Measurements from ENCODE around the gene ZNF207.
"Not testable (repeated sequence)": the region's sequence is repeated elsewhere in the genome, so short reads cannot be mapped to it uniquely, and the experiment has no call there.

The ZNF207 gene

GRCh38 chr17:32386844-32387243 lies 36.9 kb downstream of the ZNF207 start (continued):
- TF ChIP-seq CREB5 (CRISPR knock-in tag; IDR thresholded peaks at IDR 0.05; ENCODE audit: low read depth) (no peak), TCF4 (CRISPR knock-in tag; IDR thresholded peaks at IDR 0.05; ENCODE audit: borderline replicate concordance) (no peak), PATZ1 (CRISPR knock-in tag; IDR thresholded peaks at IDR 0.05; ENCODE audit: borderline replicate concordance) (no peak), BACH2 (CRISPR knock-in tag; IDR thresholded peaks at IDR 0.05; ENCODE audit: borderline replicate concordance) (no peak), ISL1 (CRISPR knock-in tag; IDR thresholded peaks at IDR 0.05) (no peak), ZNF8 (CRISPR knock-in tag; IDR thresholded peaks at IDR 0.05) (no peak)

- ATAC-seq: not testable (repeated sequence)
These were observed 38.2 kb downstream of the ZNF207 start for GRCh38 chr17:32388128-32388527.

GRCh38 chr17:32388613-32389459 lies 38.9 kb downstream of the ZNF207 start:
- ATAC-seq: no peak; the same call in 2 of the 3 replicates
- no peak for TF ChIP-seq TCF4 (CRISPR knock-in tag; IDR thresholded peaks at IDR 0.05; ENCODE audit: borderline replicate concordance)
- no peak for TF ChIP-seq ARNTL (CRISPR knock-in tag; IDR thresholded peaks at IDR 0.05; ENCODE audit: borderline replicate concordance, low read depth)
- TF ChIP-seq ZFP30 (CRISPR knock-in tag; IDR thresholded peaks at IDR 0.05): no peak
- no peak for TF ChIP-seq ZNF565 (CRISPR knock-in tag; conservative IDR thresholded peaks at IDR 0.05; ENCODE audit: low read depth)
- no peak for TF ChIP-seq ZNF70 (CRISPR knock-in tag; IDR thresholded peaks at IDR 0.05)
- no peak for TF ChIP-seq ZNF8 (CRISPR knock-in tag; IDR thresholded peaks at IDR 0.05)
- TF ChIP-seq CSRNP3 (CRISPR knock-in tag; IDR thresholded peaks at IDR 0.05): no peak
- no peak for TF ChIP-seq CREB5 (CRISPR knock-in tag; IDR thresholded peaks at IDR 0.05; ENCODE audit: low read depth)
- no peak for TF ChIP-seq ISL1 (CRISPR knock-in tag; IDR thresholded peaks at IDR 0.05)
- TF ChIP-seq TOX (CRISPR knock-in tag; IDR thresholded peaks at IDR 0.05; ENCODE audit: borderline replicate concordance): no peak
- TF ChIP-seq ESRRG (CRISPR knock-in tag; IDR thresholded peaks at IDR 0.05): no peak
- TF ChIP-seq ZFP3 (CRISPR knock-in tag; IDR thresholded peaks at IDR 0.05): no peak
- TF ChIP-seq POU6F1 (CRISPR knock-in tag; IDR thresholded peaks at IDR 0.05; ENCODE audit: borderline replicate concordance, low read depth): no peak
- no peak for TF ChIP-seq OSR1 (CRISPR knock-in tag; IDR thresholded peaks at IDR 0.05)
- no peak for TF ChIP-seq ZC3H10 (CRISPR knock-in tag; IDR thresholded peaks at IDR 0.05)
- no peak for TF ChIP-seq TSHZ2 (CRISPR knock-in tag; IDR thresholded peaks at IDR 0.05)
- TF ChIP-seq PPARA (CRISPR knock-in tag; IDR thresholded peaks at IDR 0.05; ENCODE audit: borderline replicate concordance): no peak
- no peak for TF ChIP-seq CSDC2 (CRISPR knock-in tag; IDR thresholded peaks at IDR 0.05)
